ENCODE results near the gene PLP2. TPM values are rescaled to one million over a fixed set of nuclear protein-coding genes. Genes with fewer than 3 reads are reported as not detected.
"Not testable (repeated sequence)": the region's sequence is repeated elsewhere in the genome, so short reads cannot be mapped to it uniquely, and the experiment has no call there.

The PLP2 gene, protein sequence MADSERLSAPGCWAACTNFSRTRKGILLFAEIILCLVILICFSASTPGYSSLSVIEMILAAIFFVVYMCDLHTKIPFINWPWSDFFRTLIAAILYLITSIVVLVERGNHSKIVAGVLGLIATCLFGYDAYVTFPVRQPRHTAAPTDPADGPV
- 10.4 and 13.4 TPM in 2 replicates for total RNA-seq

DNA sequence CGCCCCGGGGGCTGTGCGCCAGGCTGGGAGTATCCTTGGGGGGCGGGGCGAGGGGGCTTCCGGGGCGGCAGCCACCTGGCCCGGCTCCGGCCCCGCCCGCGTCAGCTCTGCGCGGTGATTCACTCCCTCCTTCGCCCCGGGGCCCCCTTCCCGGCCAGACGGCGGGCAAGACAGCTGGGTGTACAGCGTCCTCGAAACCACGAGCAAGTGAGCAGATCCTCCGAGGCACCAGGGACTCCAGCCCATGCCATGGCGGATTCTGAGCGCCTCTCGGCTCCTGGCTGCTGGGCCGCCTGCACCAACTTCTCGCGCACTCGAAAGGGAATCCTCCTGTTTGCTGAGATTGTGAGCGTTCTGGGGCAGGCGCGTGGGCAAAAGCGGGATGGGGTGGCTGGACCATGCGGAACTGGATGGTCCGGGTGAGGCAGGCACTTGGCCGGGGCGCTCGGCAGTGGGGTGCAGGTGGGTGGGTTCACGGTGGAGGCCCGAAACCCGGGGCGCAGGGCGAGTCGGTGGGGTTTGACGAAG lies at the start of gene PLP2:
PLP2 (plus strand) TSS at position 147 of the 528 bp plus-strand sequence; CDS start at position 250, 103 bp downstream.
- DNase-seq (ENCODE audit: low read depth): no peak

DNA sequence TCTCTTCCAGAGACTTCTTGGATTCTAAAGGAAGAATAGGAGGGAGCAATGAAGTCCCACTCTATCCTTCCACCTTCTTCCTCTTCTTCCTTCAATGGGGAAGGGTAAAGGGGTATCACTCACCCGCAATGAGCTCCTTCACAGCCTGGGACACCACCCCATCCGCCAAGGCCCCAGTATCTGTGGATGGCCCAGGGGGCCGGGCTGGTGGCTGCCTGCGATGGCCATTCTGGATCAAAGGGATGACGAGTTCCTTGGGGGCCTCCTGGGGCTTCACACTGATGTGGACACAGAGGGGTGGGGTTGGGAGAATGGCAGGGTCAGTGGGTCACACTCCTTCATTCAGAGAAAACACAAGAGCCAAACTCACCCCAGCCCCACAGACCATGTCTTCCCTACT lies 49.2 kb upstream of the PLP2 start:
- no peak for DNase-seq (ENCODE audit: low read depth)

DNA sequence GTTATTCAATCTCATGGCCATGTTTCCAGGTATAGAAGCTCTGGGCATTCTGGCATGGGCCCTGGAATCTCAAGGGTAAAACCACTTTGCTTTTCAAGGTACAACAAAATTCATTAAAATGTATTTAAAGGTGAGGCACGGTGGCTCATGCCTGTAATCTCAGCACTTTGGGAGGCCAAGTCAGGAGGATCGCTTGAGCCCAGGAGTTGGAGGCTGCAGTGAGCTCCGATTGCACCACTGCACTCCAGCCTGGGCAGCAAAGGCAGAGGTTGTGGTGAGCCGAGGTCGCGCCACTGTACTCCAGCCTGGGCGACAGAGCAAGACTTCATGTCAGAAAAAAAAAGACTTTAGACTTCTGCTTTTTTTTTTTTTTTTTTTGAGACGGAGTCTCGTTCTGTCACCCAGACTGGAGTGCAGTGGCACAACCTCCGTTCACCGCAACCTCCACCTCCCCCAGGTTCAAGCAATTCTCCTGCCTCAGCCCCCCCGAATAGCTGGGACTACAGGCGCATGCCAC lies 43.9 kb upstream of the PLP2 start:
- DNase-seq (ENCODE audit: low read depth): not testable (repeated sequence)

DNA sequence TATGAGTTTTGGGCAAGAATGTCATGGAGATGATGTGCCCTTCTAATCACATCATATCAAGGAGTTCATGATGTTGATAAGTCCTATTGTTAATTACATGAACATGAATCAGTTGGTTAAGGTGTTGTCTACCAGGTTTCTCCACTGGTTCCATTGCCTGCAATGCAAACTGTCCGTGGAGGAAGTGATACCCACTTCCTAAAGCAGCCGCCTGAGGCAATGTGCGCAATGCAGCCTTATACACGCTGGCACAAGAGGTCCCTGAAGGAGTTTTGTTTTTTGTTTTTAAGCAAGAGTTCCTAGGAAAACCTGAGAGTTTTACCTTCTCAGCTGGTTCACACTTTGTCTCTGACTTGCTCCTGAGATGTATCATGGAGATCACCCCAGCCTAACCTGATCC lies 42.3 kb upstream of the PLP2 start:
- no peak for DNase-seq (ENCODE audit: low read depth)

DNA sequence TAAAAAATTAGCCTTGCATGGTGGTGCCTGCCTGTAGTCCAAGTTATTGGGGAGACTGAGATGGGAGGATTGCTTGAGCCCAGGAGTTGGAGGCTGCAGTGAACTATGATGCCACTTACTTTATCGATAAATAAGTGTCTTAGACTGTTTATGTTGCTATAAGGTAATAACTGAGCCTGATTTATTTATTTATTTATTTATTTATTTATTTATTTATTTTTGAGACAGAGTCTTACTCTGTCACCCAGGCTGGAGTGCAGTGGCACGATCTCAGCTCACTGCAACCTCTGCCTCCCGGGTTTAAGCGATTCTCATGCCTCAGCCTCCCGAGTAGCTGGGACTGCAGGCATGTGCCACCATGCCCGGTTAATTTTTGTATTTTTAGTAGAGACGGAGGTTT lies 39.4 kb upstream of the PLP2 start:
- DNase-seq (ENCODE audit: low read depth): not testable (repeated sequence)

DNA sequence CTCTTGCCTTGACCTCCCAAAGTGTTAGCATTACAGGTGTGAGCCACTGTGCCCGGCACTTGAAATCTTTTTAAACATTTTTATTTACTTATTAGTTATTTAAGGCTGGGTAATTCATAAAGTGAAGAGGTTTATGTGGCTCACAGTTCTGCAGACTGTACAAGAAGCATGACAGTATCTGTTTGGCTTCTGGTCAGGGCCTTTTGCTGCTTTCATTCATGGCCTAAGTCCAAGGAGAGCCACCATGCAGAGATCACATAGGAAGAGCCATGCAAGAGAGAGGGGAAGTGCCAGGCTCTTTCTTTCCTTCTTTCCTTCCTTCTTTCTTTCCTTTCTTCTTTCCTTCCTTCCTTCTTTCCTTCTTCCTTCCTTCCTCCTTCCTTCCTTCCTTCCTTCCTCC lies 37.9 kb upstream of the PLP2 start:
- DNase-seq (ENCODE audit: low read depth): no peak

DNA sequence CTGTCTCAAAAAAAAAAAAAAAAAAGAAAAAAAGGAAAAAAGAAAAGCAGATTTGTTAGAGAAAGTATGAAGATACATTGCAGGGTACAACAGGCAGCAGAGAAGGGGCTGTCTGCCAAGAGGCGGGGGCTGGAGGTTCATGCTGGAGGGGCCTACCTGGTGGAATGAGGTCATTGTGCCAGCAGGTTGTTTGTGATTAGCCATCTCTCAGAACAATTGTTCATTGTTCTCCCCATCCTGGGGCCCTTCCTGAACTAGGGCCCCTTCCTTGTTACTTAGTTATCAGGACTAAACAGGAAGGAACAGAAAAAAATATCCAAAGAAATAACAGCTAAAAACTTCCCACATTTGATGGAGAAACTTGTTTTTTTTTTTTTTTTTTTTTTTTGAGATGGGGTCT lies 34.2 kb upstream of the PLP2 start:
- DNase-seq (ENCODE audit: low read depth): no peak

DNA sequence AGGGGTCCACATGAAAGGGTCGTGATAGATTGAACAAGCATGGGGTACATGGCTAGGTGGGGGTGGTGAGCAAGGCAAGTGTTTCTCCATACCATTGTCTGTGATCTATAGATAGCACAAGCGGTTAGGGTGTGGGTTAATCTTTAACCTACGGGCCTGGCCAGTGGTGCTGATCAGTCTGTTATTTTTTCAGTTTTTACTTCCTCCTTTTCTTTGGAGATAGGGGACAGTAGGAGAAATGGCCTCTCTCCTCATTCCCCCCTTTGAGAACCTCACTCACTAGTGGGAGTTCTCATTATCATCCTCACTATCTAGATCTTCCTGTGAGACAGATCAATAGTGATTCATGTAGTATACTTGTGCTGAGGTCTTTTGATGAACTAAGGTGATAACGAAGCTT lies 32.0 kb upstream of the PLP2 start:
- DNase-seq (ENCODE audit: low read depth): no peak

DNA sequence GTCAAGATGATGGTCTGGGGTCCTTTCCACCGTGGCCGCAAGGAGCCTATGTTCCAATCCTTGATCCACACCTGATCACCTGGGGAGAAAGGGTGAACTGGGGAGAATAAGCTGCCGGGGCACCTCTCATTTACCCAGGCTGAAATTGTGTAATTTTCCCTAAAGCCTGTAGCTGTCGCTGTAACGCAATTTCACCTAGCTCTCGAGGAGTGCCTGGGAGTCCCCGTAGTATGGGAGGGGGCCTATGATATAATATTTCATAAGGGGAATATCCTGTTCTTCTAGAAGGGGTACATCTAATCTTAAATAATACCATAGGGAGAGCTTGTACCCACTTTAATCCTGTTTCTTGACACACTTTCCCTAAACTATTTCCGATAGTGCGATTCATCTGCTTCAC lies 29.4 kb upstream of the PLP2 start:
- not testable (repeated sequence) for DNase-seq (ENCODE audit: low read depth)

DNA sequence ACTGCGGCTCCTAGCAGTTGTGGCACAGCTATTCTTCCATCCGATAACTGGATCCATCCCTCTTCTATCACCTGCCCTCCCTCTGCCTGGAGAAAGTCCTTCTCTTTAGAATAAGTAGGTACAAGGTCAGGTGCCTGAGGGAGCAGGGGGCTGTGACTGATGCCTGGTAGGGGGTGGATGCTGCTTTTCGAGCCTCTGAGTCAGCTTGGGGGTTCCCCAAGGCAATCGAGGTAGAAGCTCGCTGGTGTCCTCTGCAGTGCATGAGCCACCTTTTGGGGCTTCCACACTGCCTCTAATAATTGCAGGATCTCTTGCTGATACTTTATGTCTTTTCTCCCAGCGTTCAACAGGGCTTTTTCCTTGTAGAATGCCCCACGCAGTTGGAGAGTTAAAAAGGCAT lies 28.5 kb upstream of the PLP2 start:
- not testable (repeated sequence) for DNase-seq (ENCODE audit: low read depth)

DNA sequence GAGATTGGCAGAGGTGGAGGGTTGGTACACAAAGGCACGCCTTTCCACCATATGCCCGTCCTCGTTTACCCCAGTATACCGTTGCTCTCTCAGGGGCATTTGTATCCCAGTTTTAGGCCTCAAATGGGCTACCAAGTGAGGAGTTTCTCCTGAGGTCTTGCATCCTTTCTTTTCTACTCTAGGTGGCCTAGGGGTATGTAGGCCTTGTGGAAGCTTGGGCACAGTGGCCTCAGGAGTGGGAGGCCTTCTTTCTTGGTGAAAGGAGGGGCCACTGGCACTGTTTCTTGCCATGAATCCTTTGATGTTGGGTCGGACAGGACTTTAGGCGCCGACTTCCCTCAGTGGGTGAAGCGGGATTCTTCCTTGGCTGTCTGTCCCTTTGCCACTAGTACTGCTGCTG lies 24.4 kb upstream of the PLP2 start:
- DNase-seq (ENCODE audit: low read depth): no peak

DNA sequence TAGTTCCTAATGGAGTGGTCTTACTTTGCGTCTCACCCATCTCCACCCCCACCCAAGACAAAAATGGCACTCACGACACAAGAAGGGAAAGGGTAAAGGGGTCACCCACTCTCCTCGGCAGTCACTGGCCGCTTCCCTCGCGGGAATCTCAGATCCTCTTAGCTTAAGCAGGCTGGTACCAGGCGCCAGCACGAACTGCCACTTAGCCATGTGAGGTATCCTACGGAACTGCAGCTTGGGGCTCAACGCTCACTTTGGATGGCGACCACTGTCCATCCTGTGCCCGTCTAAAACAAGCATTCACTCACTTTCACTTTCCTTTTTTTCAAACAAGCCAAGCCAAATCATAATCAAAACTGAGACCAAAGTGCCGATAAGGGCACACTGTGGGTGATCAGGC lies 23.8 kb upstream of the PLP2 start:
- DNase-seq (ENCODE audit: low read depth): no peak

DNA sequence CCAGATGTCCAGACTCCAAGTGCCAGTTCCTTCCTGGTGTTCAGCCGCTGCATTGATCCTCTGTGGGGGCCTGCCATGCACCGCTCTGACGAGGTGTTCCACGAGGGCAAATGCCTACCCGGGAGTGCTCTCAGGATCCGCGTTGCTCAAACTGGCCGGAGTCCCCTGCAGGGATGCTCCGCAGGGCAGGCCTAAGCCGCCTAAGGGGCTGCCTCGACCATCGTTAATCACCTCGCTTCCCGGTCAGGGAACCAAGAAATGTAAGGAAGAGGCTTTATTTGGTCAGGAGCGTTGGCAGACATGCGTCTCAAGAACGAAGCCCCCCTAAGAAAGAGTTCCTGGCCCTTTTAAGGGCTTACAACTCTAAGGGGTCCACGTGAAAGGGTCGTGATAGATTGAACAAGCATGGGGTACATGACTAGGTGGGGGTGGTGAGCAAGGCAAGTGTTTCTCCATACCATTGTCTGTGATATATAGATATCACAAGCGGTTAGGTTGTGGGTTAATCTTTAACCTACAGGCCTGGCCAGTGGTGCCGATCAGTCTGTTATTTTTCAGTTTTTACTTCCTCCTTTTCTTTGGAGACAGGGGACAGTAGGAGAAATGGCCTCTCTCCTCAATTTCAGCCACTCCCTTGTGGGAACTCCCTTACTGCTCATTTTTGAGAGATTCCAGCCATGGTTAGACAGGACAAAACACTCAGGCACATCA lies 23.2 kb upstream of the PLP2 start:
- DNase-seq (ENCODE audit: low read depth): peak; percentile 34

DNA sequence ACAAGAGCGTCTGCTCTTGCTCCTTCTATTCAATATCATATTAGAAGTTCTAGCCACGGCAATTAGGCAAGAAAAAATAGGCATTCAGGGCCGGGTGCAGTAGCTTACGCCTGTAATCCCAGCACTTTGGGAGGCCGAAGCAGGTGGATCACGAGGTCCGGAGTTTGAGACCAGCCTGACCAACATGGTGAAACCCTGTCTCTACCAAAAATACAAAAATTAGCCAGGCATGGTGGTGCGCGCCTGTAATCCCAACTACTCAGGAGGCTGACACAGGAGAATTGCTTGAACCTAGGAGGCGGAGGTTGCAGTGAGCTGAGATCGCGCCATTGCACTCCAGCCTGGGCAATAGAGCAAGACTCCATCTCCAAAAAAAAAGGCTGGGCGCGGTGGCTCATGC lies 22.4 kb upstream of the PLP2 start:
- not testable (repeated sequence) for DNase-seq (ENCODE audit: low read depth)

DNA sequence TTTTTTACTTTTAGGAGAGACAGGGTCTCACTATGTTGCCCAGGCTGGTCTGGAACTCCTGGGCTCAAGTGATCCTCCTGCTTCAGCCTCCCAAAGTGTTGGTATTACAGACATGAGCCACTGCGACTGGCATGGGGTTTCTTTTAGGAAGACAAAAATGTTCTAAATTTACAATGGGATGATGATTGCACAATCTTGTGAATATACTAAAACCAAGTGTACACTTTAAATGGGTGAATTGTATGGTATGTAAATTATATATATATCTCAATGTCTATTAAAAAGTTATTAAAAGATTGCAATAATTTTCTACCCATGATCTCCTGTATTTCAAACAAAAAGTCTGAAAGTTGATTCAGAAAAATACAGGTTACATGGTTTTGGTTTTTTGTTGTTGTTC lies 18.2 kb upstream of the PLP2 start:
- no peak for DNase-seq (ENCODE audit: low read depth)

DNA sequence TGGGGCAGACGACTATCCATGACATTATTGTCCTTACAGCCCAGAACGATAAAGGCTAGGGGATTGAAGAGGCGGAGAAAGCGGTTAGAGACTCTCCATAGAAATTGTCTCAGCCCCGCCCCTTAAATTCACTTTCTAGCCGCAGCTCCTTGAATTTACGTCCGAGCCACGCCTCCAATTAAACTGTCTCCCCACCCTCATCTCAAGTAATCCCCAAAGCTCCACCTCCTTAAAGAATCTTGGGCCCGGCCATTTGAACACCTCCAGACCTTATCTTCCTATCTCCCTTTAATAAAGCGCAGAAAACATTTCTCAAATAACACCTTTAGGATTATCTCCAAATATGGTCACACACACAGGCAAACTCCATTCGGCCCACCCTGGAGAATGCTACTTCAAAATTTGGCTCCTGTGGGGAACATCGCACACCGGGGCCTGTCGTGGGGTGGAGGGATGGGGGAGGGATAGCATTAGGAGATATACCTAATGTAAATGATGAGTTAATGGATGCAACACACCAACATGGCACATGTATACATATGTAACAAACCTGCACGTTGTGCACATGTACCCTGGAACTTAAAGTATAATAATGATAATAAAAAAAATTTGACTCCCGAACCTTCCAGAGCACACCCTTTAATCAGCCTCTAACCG lies 16.3 kb upstream of the PLP2 start:
- peak; percentile 82 for DNase-seq (ENCODE audit: low read depth)

DNA sequence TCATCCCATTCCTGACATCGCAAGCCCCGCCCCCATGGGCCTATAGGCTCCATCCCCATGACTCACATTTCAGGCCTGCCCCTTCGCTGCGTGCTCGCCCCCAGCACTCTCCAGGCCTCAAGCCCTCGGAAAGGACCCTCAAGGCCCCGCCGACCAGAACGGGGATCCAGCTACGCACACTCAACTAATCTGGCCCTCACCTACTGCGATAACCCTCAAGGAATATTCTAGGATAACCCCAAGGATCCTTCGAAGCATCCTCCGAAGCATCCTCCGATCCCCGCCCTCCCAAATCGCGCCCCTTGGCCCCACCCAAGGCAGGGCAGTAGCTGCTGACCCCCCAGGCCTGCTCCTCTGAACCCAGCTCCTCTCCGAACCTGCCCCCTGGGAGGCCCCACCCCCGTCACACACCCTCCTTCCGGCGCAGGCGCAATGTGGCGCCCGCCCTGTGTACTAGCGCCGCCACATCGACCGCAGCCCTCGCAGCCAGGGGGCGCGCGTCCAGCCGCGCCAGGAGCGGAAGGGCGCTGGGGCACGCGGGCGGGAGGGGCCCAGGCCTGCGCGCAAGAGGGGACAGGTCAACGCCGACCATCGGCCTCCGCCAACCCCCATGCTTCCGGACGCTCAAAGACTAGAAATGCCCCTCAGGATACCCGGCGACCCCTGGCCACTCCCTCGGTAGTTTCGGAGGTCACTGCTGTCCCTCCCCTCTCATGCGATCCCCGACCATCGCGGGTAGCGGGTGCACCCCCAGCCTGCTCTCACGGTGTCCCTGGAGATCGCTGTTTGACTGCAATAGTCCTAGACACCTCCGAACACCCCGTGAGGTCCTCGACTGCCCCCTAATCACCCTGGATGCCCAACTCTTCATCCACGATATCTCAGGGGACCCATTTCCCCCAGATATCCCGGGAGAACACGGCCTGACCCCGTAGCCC lies 15.5 kb upstream of the PLP2 start:
- DNase-seq (ENCODE audit: low read depth): peak; percentile 75

DNA sequence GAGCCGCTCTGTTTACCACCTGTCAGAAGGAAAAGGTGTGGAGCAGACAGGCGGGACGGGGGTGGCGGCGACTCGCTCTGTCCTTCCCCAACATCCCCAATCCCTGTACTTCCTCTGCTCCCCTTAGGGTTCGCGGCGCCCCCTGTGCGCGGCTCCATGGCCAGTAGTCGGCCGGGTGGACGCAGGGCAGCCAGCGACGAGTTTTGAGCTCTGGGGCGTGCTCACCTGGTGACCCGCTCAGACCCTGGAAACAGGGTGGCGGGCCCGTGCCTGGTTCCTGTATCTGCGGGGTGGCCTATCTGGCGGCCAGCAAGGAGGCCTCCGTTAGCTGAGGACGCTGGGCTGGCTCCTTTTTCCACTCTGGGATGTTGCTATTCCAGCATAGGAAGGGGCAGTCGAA lies 14.5 kb upstream of the PLP2 start:
- DNase-seq (ENCODE audit: low read depth): no peak

DNA sequence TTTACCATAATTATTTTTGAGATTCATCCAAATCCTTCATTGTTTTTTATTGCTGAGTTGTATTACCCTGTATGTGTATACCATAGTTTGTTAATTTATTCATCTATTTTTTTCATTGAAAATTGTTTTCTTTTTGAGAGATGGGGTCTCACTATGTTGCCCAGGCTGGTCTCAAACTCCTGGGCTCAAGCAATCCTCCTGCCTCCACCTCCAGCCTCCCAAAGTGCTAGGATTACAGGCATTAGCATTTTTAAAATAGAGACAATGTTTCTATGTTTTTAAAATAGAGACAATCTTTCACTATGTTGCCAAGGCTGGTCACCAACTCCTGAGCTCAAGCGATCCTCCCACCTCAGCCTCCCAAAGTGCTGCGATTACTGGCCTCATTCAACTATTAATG lies 10.8 kb upstream of the PLP2 start:
- DNase-seq (ENCODE audit: low read depth): no peak

DNA sequence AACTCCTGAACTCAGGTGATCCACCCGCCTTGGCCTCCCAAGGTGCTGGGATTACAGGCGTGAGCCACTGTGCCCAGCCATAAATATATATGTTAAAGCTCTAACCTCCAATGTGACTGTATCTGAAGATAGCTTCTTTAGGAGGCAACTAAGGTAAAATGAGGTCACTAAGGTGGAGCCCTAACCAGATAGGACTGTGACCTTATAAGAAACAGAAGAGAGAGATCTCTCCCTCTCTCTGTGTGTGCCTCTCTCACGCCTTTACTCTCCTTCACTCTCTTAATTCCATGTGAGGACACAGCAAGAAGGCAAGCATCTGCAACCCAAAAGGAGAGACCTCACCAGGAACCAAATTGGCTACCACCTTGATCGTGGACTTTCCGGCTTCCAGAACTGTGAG lies 10.1 kb upstream of the PLP2 start:
- DNase-seq (ENCODE audit: low read depth): no peak

DNA sequence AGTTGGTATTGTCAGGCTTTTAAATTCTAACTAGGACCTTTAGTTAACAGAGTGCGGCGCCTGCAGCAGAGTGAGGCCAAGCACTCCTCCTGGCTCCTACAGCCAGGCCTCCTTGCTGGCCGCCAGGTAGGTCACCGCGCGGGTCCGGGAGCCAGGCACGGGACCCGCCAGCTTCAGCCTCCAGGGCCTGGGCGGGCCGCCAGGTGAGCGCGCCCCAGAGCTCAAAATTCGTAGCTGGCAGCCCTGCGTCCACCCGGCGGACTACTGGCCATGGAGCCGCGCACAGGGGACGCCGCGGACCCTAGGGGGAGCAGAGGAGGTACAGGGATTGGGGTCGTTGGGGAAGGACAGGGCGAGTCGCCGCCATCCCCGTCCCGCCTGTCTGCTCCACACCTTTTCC lies 9.1 kb upstream of the PLP2 start, which contains the start of gene MAGIX:
MAGIX (plus strand) TSS at position 139 of the 400 bp plus-strand sequence; CDS start at position 271, 132 bp downstream.
- no peak for DNase-seq (ENCODE audit: low read depth)

Data from renal cortical epithelial cell (primary cell).